Measurements from ENCODE around the gene BRD3OS. TPM values are rescaled to one million over a fixed set of nuclear protein-coding genes. Genes with fewer than 3 reads are reported as not detected.

BRD3OS gene
- total and polyA plus RNA-seq, 2 donors (not counting 1 experiment from before 2014, with no cell fraction given), result 12.0 to 25.3 TPM

DNA sequence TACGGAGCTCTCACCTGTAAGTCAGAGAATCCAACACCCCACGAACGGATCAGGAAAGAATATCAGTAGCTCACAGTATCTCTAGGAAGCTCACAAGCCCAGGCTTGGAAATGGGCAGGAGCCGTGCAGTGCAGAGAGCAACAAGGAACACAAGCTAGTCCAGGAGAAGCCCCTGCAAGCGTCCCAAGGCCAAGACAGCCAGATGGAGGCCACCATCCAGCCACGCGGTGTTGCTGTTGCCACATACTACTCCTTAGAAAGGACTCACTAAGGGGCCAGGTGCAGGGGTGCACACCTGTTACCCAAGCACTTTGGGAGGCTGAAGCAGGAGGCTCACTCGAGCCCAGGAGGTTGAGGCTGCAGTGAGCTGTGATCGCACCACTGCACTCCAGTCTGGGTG lies 17.7 kb upstream of the BRD3OS start:
- TF ChIP-seq, protein P1, sequence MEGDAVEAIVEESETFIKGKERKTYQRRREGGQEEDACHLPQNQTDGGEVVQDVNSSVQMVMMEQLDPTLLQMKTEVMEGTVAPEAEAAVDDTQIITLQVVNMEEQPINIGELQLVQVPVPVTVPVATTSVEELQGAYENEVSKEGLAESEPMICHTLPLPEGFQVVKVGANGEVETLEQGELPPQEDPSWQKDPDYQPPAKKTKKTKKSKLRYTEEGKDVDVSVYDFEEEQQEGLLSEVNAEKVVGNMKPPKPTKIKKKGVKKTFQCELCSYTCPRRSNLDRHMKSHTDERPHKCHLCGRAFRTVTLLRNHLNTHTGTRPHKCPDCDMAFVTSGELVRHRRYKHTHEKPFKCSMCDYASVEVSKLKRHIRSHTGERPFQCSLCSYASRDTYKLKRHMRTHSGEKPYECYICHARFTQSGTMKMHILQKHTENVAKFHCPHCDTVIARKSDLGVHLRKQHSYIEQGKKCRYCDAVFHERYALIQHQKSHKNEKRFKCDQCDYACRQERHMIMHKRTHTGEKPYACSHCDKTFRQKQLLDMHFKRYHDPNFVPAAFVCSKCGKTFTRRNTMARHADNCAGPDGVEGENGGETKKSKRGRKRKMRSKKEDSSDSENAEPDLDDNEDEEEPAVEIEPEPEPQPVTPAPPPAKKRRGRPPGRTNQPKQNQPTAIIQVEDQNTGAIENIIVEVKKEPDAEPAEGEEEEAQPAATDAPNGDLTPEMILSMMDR (IDR thresholded peaks at IDR 0.05), result no peak
- TF ChIP-seq EZH2 (IDR thresholded peaks at IDR 0.05; ENCODE audit: borderline replicate concordance, insufficient read depth, low read depth, low read length, poor library complexity, severe bottlenecking), result no peak
- no peak overlapping the region for H3K4me2 ChIP-seq (replicated peaks; ENCODE audit: low read depth, low read length, poor library complexity, severe bottlenecking)
- no peaks in the 10 kb centered on the region for H4K20me1 ChIP-seq (ENCODE audit: control insufficient read depth, insufficient read depth, low read length, poor library complexity, severe bottlenecking)
- H3K9me3 ChIP-seq (ENCODE audit: control extremely low read depth in 1 of 3, control insufficient read depth in 2 of 3, insufficient read depth in 1 of 3, low read length in 2 of 3), result peaks cover 0 to 14% (median 0%) of the 10 kb centered on the region in 3 donors
- no peaks in the 10 kb centered on the region for H3K4me1 ChIP-seq (ENCODE audit: control insufficient read depth in 2 of 2, insufficient read depth in 2 of 2, low read length in 2 of 2)
- ChIA-PET POLR2A (no interaction called here), CTCF (no interaction called here)
- ATAC-seq (ENCODE audit: low read depth) (no peak), DNase-seq (no peak)
- intact Hi-C loops (cut with micrococcal nuclease), result no loop called here
- H3K4me3 ChIP-seq (ENCODE audit: control extremely low read depth in 1 of 5, extremely low read depth in 1 of 5, insufficient read depth in 1 of 5, low read depth in 2 of 5, low read length in 4 of 5), result no peak overlapping the region
- no peak overlapping the region for H3K9ac ChIP-seq (ENCODE audit: low read length)
- H3K27me3 Mint-ChIP-seq, result peaks cover 16% of the 10 kb centered on the region
- no peaks in the 10 kb centered on the region for H3K9me3 Mint-ChIP-seq (ENCODE audit: insufficient read depth)
- no peaks in the 10 kb centered on the region for H3K4me1 Mint-ChIP-seq
- H3K27ac Mint-ChIP-seq, result no peak overlapping the region
- H3K27ac ChIP-seq (ENCODE audit: low read length in 2 of 2), result no peak overlapping the region
- no peaks in the 10 kb centered on the region for H3K36me3 ChIP-seq (replicated peaks in 1 of 2; ENCODE audit: control extremely low read depth in 1 of 2, control insufficient read depth in 1 of 2, extremely low read depth in 1 of 2, insufficient read depth in 2 of 2, low read length in 1 of 2)
- H3K4me3 Mint-ChIP-seq, result no peak overlapping the region
- H2AFZ ChIP-seq (ENCODE audit: insufficient read depth, low read depth, low read length, poor library complexity, severe bottlenecking), result no peak overlapping the region
- peaks cover 0 to 16% (median 0%) of the 10 kb centered on the region in 4 experiments for H3K27me3 ChIP-seq (replicated peaks in 1 of 4; ENCODE audit: control extremely low read depth in 1 of 4, control insufficient read depth in 3 of 4, insufficient read depth in 4 of 4, low read length in 3 of 4)
- WGBS (ENCODE audit: insufficient coverage), result 93% methylated on average over 7 of the region's 9 CpGs
- no peaks in the 10 kb centered on the region for H3K79me2 ChIP-seq (ENCODE audit: control insufficient read depth, insufficient read depth, low read length)

DNA sequence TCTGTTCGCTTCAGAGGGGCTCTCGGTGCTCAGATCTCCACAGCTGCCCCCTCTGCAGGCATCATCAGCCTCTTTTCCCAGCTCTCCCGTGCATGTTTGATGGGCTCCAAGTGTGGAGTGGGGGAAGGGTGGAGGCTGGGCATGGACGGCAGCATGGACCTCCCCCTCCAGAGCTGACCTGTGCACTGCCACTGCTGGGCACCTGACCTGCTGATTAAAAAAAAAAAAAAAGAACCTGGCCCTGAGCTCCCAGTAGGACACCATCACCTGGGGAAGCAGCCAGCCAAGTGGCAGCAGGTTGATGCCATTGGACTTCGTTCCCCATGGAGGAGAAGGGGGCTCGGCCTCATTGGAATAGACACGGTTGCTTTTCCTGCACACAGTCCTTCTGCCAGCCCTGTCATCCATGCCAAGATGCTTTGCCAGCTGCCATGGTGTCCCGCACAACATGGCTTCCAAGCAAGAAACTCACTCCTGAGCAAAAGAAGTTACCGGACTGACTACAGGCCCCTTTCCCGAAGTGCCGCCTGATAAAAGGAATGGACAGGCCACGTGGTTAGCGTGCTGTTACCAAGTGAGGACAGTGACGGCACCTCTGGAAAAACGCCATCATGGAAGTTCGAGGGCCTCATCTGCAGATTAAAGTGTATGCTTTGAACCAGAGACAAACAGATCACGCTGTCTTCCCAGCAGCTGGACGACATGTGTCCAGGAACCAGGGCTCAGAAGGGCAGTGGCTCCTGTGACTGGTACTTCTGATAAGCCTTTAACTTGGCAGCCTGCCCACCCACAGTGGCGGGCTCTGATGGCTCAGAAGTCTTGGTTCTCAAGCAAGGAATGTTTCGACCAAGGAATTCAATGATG lies 14.7 kb upstream of the BRD3OS start:
- TF ChIP-seq, protein P1 (IDR thresholded peaks at IDR 0.05), result no peak
- TF ChIP-seq EZH2 (IDR thresholded peaks at IDR 0.05; ENCODE audit: borderline replicate concordance, insufficient read depth, low read depth, low read length, poor library complexity, severe bottlenecking), result no peak
- no peak overlapping the region for H3K4me2 ChIP-seq (replicated peaks; ENCODE audit: low read depth, low read length, poor library complexity, severe bottlenecking)
- H4K20me1 ChIP-seq (ENCODE audit: control insufficient read depth, insufficient read depth, low read length, poor library complexity, severe bottlenecking), result no peaks in the 10 kb centered on the region
- CTCF ChIA-PET, result no interaction called here
- H2AFZ ChIP-seq (ENCODE audit: insufficient read depth, low read depth, low read length, poor library complexity, severe bottlenecking), result no peak overlapping the region
- intact Hi-C loops (cut with micrococcal nuclease), result no loop called here
- peaks cover 0 to 24% (median 0%) of the 10 kb centered on the region in 3 donors for H3K9me3 ChIP-seq (ENCODE audit: control extremely low read depth in 1 of 3, control insufficient read depth in 2 of 3, insufficient read depth in 1 of 3, low read length in 2 of 3)
- ATAC-seq (ENCODE audit: low read depth), result no peak
- H3K9ac ChIP-seq (ENCODE audit: low read length), result no peak overlapping the region
- H3K4me1 Mint-ChIP-seq, result no peaks in the 10 kb centered on the region
- no peak overlapping the region for H3K27ac Mint-ChIP-seq
- no peaks in the 10 kb centered on the region for H3K9me3 Mint-ChIP-seq (ENCODE audit: insufficient read depth)
- peaks cover 0 to 16% (median 0%) of the 10 kb centered on the region in 4 experiments for H3K27me3 ChIP-seq (replicated peaks in 1 of 4; ENCODE audit: control extremely low read depth in 1 of 4, control insufficient read depth in 3 of 4, insufficient read depth in 4 of 4, low read length in 3 of 4)
- peaks cover 16% of the 10 kb centered on the region for H3K27me3 Mint-ChIP-seq
- 48% methylated on average over 17 of the region's 20 CpGs for WGBS (ENCODE audit: insufficient coverage)
- H3K27ac ChIP-seq (ENCODE audit: low read length in 2 of 2), result no peak overlapping the region
- no peak overlapping the region for H3K4me3 Mint-ChIP-seq
- no peaks in the 10 kb centered on the region for H3K79me2 ChIP-seq (ENCODE audit: control insufficient read depth, insufficient read depth, low read length)
- no peaks in the 10 kb centered on the region for H3K36me3 ChIP-seq (replicated peaks in 1 of 2; ENCODE audit: control extremely low read depth in 1 of 2, control insufficient read depth in 1 of 2, extremely low read depth in 1 of 2, insufficient read depth in 2 of 2, low read length in 1 of 2)
- H3K4me1 ChIP-seq (ENCODE audit: control insufficient read depth in 2 of 2, insufficient read depth in 2 of 2, low read length in 2 of 2), result no peaks in the 10 kb centered on the region
- no peak for DNase-seq
- POLR2A ChIA-PET, result no interaction called here
- H3K4me3 ChIP-seq (ENCODE audit: control extremely low read depth in 1 of 5, extremely low read depth in 1 of 5, insufficient read depth in 1 of 5, low read depth in 2 of 5, low read length in 4 of 5), result no peak overlapping the region
